ENCODE data around the gene MOB3C.

MOB3C gene

GRCh38 chr1:46603858-46604549 lies 12.6 kb downstream of the MOB3C start, which contains the start of gene MKNK1:
Gene MKNK1 (minus strand): TSS chr1:46604268. CDS start chr1:46583327, 20,941 bp downstream.
- DNase-seq, result peak; percentile 93

GRCh38 chr1:46603481-46603857 lies 13.1 kb downstream of the MOB3C start:
- no peak for DNase-seq

GRCh38 chr1:46601257-46602007 lies 15.2 kb downstream of the MOB3C start:
- no peak for DNase-seq

- DNase-seq, result no peak
These were observed 17.3 kb downstream of the MOB3C start for GRCh38 chr1:46599059-46599970.

GRCh38 chr1:46596846-46597245 lies 19.8 kb downstream of the MOB3C start:
- DNase-seq, result no peak

- no peak for DNase-seq
These were observed 20.6 kb downstream of the MOB3C start for GRCh38 chr1:46596036-46596435.

- no peak for DNase-seq
These were observed 21.5 kb downstream of the MOB3C start for GRCh38 chr1:46595127-46595526.

- DNase-seq, result no peak
These were observed 22.5 kb downstream of the MOB3C start for GRCh38 chr1:46594063-46594462.

GRCh38 chr1:46592823-46593222 lies 23.8 kb downstream of the MOB3C start:
- DNase-seq, result no peak

GRCh38 chr1:46589529-46589928 lies 27.1 kb downstream of the MOB3C start:
- DNase-seq, result no peak

GRCh38 chr1:46587069-46587468 lies 29.5 kb downstream of the MOB3C start:
- DNase-seq, result no peak

- DNase-seq, result no peak
These were observed 31.2 kb downstream of the MOB3C start for GRCh38 chr1:46585312-46585938.

- DNase-seq, result no peak
These were observed 33.1 kb downstream of the MOB3C start for GRCh38 chr1:46583494-46583893.

GRCh38 chr1:46582972-46583371 lies 33.6 kb downstream of the MOB3C start:
- no peak for DNase-seq

- no peak for DNase-seq
These were observed 34.7 kb downstream of the MOB3C start for GRCh38 chr1:46581681-46582455.

- no peak for DNase-seq
These were observed 36.3 kb downstream of the MOB3C start for GRCh38 chr1:46580140-46580903.

- DNase-seq, result peak; percentile 43
These were observed 38.9 kb downstream of the MOB3C start for GRCh38 chr1:46577671-46578070.

GRCh38 chr1:46576596-46576995 lies 40.0 kb downstream of the MOB3C start:
- DNase-seq, result no peak

- no peak for DNase-seq
These were observed 40.8 kb downstream of the MOB3C start for GRCh38 chr1:46575778-46576177.

GRCh38 chr1:46575300-46575699 lies 41.3 kb downstream of the MOB3C start:
- no peak for DNase-seq

- no peak for DNase-seq
These were observed 44.9 kb downstream of the MOB3C start for GRCh38 chr1:46571691-46572225.
